GM19463 (cell line): Measurements from ENCODE around the gene TBC1D24.

Experiments
- ATAC-seq: cut with Tn5 transposase; IDR thresholded peaks from one replicate; pipeline ENCODE4 v1.9.1; 2021; ENCODE audit warnings: mild to moderate bottlenecking, moderate library complexity; ENCODE audit not compliant: unreplicated experiment

TBC1D24 gene

GRCh38 chr16:2514333-2515179 lies 39.6 kb downstream of the TBC1D24 start:
- ATAC-seq, result no peak

GRCh38 chr16:2515180-2515851 lies 40.4 kb downstream of the TBC1D24 start:
- no peak for ATAC-seq

GRCh38 chr16:2516391-2517240 lies 41.7 kb downstream of the TBC1D24 start:
- no peak for ATAC-seq

- ATAC-seq, result no peak
These were observed 43.2 kb downstream of the TBC1D24 start for GRCh38 chr16:2517954-2518605.

GRCh38 chr16:2518823-2519710 lies 44.1 kb downstream of the TBC1D24 start:
- ATAC-seq, result no peak

- ATAC-seq, result no peak
These were observed 44.8 kb downstream of the TBC1D24 start for GRCh38 chr16:2519711-2520080.

- no peak for ATAC-seq
These were observed 45.3 kb downstream of the TBC1D24 start, which contains the start of gene AMDHD2 for GRCh38 chr16:2520097-2520783. AMDHD2 (plus strand) TSS chr16:2520371; CDS start chr16:2520459, 88 bp downstream.

- no peak for ATAC-seq
These were observed 46.0 kb downstream of the TBC1D24 start for GRCh38 chr16:2520784-2521531.

- ATAC-seq, result no peak
These were observed 48.9 kb downstream of the TBC1D24 start for GRCh38 chr16:2523801-2524231.

- ATAC-seq, result no peak
These were observed 49.5 kb downstream of the TBC1D24 start for GRCh38 chr16:2524339-2524938.

- no peak for ATAC-seq
These were observed 51.2 kb downstream of the TBC1D24 start for GRCh38 chr16:2526135-2526534.

GRCh38 chr16:2527071-2527783 lies 52.3 kb downstream of the TBC1D24 start:
- no peak for ATAC-seq

GRCh38 chr16:2527784-2528100 lies 52.8 kb downstream of the TBC1D24 start:
- no peak for ATAC-seq

- ATAC-seq, result no peak
These were observed 53.5 kb downstream of the TBC1D24 start for GRCh38 chr16:2528161-2529060.

GRCh38 chr16:2529061-2529931 lies 54.4 kb downstream of the TBC1D24 start:
- no peak for ATAC-seq
